Keratinocyte (primary cell): Measurements from ENCODE around the gene SCN10A. TPM values are rescaled to one million over a fixed set of nuclear protein-coding genes. Genes with fewer than 3 reads are reported as not detected.

Source experiments
- DNase-seq: peaks from one replicate; pipeline ENCODE4 v3.0.0-alpha.2; 2011; ENCODE audit warnings: low read depth, missing footprints, low spot score
- FAIRE-seq: peaks from 2 replicates; lab custom pipeline; 2011; peaks lifted over from hg19 to GRCh38; lab: Jason Lieb, UNC
- H2AFZ ChIP-seq: 2 replicates; pipeline ENCODE4 v1.6.0; 2012; ENCODE audit warnings: low read length, control low read depth, inconsistent platforms; ENCODE audit not compliant: control insufficient read depth
- H3K27ac ChIP-seq: 2 replicates; pipeline ENCODE4 v1.5.1; 2011; ENCODE audit warnings: low read length; ENCODE audit not compliant: control insufficient read depth, insufficient read depth
- H3K27me3 ChIP-seq: 3 replicates; pipeline ENCODE4 v1.6.0; 2011; ENCODE audit warnings: low read length; ENCODE audit not compliant: control insufficient read depth, insufficient read depth; ENCODE audit errors: extremely low read depth
- H3K36me3 ChIP-seq, 2 experiments: 2 replicates in 1 of 2; 3 replicates in 1 of 2; pipeline ENCODE4 v1.5.1; 2011; ENCODE audit warnings: low read length in 2 of 2, mild to moderate bottlenecking in 1 of 2; ENCODE audit not compliant: control insufficient read depth in 2 of 2, insufficient read depth in 2 of 2; ENCODE audit errors: extremely low read depth in 1 of 2
- H3K4me1 ChIP-seq: 3 replicates; pipeline ENCODE4 v1.5.1; 2011; ENCODE audit warnings: low read length; ENCODE audit not compliant: control insufficient read depth, insufficient read depth; ENCODE audit errors: extremely low read depth
- H3K4me2 ChIP-seq: 3 replicates; pipeline ENCODE4 v1.6.0; 2011; ENCODE audit warnings: low read depth, low read length; ENCODE audit not compliant: control insufficient read depth, insufficient read depth; ENCODE audit errors: extremely low read depth
- H3K4me3 ChIP-seq, 3 experiments: fragments of 200-600 bp in 1 of 3; sonication (generic) in 1 of 3; 2 replicates in 2 of 3; 3 replicates in 1 of 3; pipeline ENCODE4 v1.5.1; 2011 to 2016; ENCODE audit warnings: low read length in 3 of 3, mild to moderate bottlenecking in 3 of 3, control low read depth in 2 of 3, inconsistent platforms in 1 of 3, low read depth in 1 of 3, mixed read lengths in 1 of 3, mixed run types in 1 of 3, moderate library complexity in 1 of 3; ENCODE audit not compliant: control insufficient read depth in 2 of 3, insufficient read depth in 2 of 3; ENCODE audit errors: extremely low read depth in 1 of 3
- H3K79me2 ChIP-seq: 2 replicates; pipeline ENCODE4 v1.6.0; 2012; ENCODE audit warnings: low read length; ENCODE audit not compliant: control insufficient read depth, insufficient read depth
- H3K9ac ChIP-seq: 3 replicates; pipeline ENCODE4 v1.6.0; 2011; ENCODE audit warnings: low read length; ENCODE audit not compliant: control insufficient read depth, insufficient read depth; ENCODE audit errors: extremely low read depth
- H3K9me1 ChIP-seq: 3 replicates; pipeline ENCODE4 v1.6.0; 2011; ENCODE audit warnings: low read length; ENCODE audit not compliant: control insufficient read depth, insufficient read depth; ENCODE audit errors: extremely low read depth
- H3K9me3 ChIP-seq: 2 replicates; pipeline ENCODE4 v1.5.1; 2012; ENCODE audit warnings: low read depth, low read length; ENCODE audit not compliant: control insufficient read depth
- H4K20me1 ChIP-seq: 3 replicates; pipeline ENCODE4 v1.6.0; 2011; ENCODE audit warnings: low read length; ENCODE audit not compliant: control insufficient read depth, insufficient read depth; ENCODE audit errors: extremely low read depth
- EZH2 ChIP-seq: IDR thresholded peaks from one replicate; pipeline ENCODE4 v1.6.1; 2012; ENCODE audit warnings: inconsistent platforms, mild to moderate bottlenecking, low read length, moderate library complexity
- dilution Hi-C: fragments of 300-500 bp; cut with MboI; formaldehyde crosslinking; loops from one replicate; pipeline ENCODE4 v1.7.0; 2020; ENCODE audit warnings: low sequenced_read_pairs; ENCODE audit not compliant: extremely low pct_ligation_motif_present
- polyA plus RNA-seq, 5 experiments: library from polyadenylated mRNA; depleted of rRNA in 3 of 5; stranded (reverse) in 3 of 5; stranded (forward) in 1 of 5; unstranded in 1 of 5; fragments of >200 nt; gene quantifications; 1 replicate in 1 of 5; 2 replicates in 3 of 5; 3 replicates in 1 of 5; pipeline versions ENCODE4 v1.2.1 to v1.2.3, GENCODE V29; 2011 to 2012; ENCODE audit warnings: missing spikeins in 2 of 5, low read depth in 1 of 5, low replicate concordance in 1 of 5
- TF ChIP-seq, protein P1 (sequence below), 3 experiments: IDR thresholded peaks in 1 of 3; conservative IDR thresholded peaks in 1 of 3; optimal IDR thresholded peaks in 1 of 3; 2 replicates in 2 of 3; 3 replicates in 1 of 3; pipeline versions ENCODE3 to v1.5.1; 2011; ENCODE audit warnings: low read length in 3 of 3, mild to moderate bottlenecking in 3 of 3, moderate library complexity in 2 of 3, control low read depth in 1 of 3, inconsistent platforms in 1 of 3; ENCODE audit not compliant: insufficient read depth in 2 of 3; ENCODE audit errors: extremely low read depth in 1 of 3

SCN10A gene
- polyA plus RNA-seq, 1 donor (not counting 4 experiments of a cell fraction or from before 2014, with no cell fraction given) = not detected

DNA sequence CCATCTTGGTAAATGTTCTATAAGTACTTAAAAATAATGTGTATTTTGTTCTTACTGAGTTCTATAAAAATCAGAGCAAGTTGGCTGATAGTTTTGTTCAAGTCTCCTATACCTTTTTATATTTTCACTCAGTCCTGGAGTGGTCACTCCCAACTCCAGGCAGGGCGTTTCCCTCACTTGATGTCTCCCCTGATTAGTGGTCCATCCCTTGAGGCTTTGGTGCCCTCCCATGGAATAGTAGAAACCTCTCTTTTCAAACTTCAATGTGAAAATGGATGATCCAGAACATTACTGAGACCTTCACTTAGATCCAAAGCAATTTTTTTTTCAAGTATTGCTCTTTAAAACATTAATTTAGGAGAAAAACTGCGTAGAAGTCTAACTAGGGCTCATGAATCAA lies 25.0 kb upstream of the SCN10A start:
- no peaks in the 10 kb centered on the region for H3K27me3 ChIP-seq
- FAIRE-seq = no peak
- dilution Hi-C loops = no loop called here

GRCh38 chr3:38837358-38837757 lies 21.3 kb upstream of the SCN10A start:
- Histone ChIP-seq H3K4me1 (no peaks in the 10 kb centered on the region), H3K4me3 (no peak overlapping the region), H3K36me3 (no peaks in the 10 kb centered on the region), H3K9ac (no peak overlapping the region), H4K20me1 (no peaks in the 10 kb centered on the region), H3K79me2 (no peaks in the 10 kb centered on the region), H3K4me2 (no peak overlapping the region), H2AFZ (no peak overlapping the region), H3K27me3 (no peaks in the 10 kb centered on the region), H3K9me1 (no peaks in the 10 kb centered on the region), H3K27ac (no peak overlapping the region), H3K9me3 (no peaks in the 10 kb centered on the region)
- DNase-seq (no peak), FAIRE-seq (no peak)
- dilution Hi-C loops = no loop called here
- TF ChIP-seq, protein P1, sequence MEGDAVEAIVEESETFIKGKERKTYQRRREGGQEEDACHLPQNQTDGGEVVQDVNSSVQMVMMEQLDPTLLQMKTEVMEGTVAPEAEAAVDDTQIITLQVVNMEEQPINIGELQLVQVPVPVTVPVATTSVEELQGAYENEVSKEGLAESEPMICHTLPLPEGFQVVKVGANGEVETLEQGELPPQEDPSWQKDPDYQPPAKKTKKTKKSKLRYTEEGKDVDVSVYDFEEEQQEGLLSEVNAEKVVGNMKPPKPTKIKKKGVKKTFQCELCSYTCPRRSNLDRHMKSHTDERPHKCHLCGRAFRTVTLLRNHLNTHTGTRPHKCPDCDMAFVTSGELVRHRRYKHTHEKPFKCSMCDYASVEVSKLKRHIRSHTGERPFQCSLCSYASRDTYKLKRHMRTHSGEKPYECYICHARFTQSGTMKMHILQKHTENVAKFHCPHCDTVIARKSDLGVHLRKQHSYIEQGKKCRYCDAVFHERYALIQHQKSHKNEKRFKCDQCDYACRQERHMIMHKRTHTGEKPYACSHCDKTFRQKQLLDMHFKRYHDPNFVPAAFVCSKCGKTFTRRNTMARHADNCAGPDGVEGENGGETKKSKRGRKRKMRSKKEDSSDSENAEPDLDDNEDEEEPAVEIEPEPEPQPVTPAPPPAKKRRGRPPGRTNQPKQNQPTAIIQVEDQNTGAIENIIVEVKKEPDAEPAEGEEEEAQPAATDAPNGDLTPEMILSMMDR (optimal IDR thresholded peaks at IDR 0.05 in 1 of 3, IDR thresholded peaks at IDR 0.05 in 1 of 3, conservative IDR thresholded peaks at IDR 0.05 in 1 of 3; ENCODE audit: extremely low read depth in 1 of 3, insufficient read depth in 2 of 3, low read length in 3 of 3) = no peak
- no peak for TF ChIP-seq EZH2

More for the DNA sequence above, 25.0 kb upstream of the SCN10A start:
- no peak for TF ChIP-seq EZH2
- TF ChIP-seq, protein P1 (optimal IDR thresholded peaks at IDR 0.05 in 1 of 3, IDR thresholded peaks at IDR 0.05 in 1 of 3, conservative IDR thresholded peaks at IDR 0.05 in 1 of 3; ENCODE audit: extremely low read depth in 1 of 3, insufficient read depth in 2 of 3, low read length in 3 of 3) = no peak
- Histone ChIP-seq H3K9me3 (no peaks in the 10 kb centered on the region), H3K4me2 (no peak overlapping the region), H3K9ac (no peak overlapping the region), H3K79me2 (no peaks in the 10 kb centered on the region), H4K20me1 (no peaks in the 10 kb centered on the region), H3K9me1 (no peaks in the 10 kb centered on the region), H3K36me3 (no peaks in the 10 kb centered on the region), H3K4me1 (no peaks in the 10 kb centered on the region), H3K27ac (no peak overlapping the region), H2AFZ (no peak overlapping the region), H3K4me3 (no peak overlapping the region)
- DNase-seq = no peak
